ENCODE data around the gene CHD3. TPM values are rescaled to one million over a fixed set of nuclear protein-coding genes. Genes with fewer than 3 reads are reported as not detected.

CHD3 gene
- total and polyA plus RNA-seq, 2 of the 13 experiments (the other 11 are each of a cell fraction or from before 2014, with no cell fraction given), result 2.7 to 3.7 TPM

DNA sequence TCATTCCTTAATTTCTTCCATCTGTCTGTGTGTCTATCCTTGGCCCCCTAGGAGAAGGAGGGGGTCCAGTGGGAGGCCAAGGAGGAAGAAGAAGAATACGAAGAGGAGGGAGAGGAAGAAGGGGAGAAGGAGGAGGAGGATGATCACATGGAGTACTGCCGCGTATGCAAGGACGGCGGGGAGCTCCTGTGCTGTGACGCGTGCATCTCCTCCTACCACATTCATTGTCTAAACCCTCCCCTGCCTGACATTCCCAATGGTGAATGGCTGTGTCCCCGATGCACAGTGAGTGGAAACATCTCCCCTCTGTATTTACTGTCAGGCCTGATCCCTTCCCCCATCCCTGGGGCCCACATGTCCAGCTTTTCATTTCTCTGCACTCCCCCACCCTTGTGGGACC, 6.3 kb downstream of the CHD3 start (continued):
- TF ChIP-seq MTF2 (CRISPR knock-in tag; IDR thresholded peaks at IDR 0.05; ENCODE audit: borderline replicate concordance) (no peak), ZNF382 (CRISPR knock-in tag; IDR thresholded peaks at IDR 0.05; ENCODE audit: borderline replicate concordance) (no peak), HNRNPLL (IDR thresholded peaks at IDR 0.05; ENCODE audit: low read depth, low read length, poor library complexity, severe bottlenecking) (no peak), ZKSCAN8 (CRISPR knock-in tag; IDR thresholded peaks at IDR 0.05; ENCODE audit: borderline replicate concordance) (no peak)
- TF ChIP-seq, protein P1, sequence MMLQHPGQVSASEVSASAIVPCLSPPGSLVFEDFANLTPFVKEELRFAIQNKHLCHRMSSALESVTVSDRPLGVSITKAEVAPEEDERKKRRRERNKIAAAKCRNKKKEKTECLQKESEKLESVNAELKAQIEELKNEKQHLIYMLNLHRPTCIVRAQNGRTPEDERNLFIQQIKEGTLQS (CRISPR knock-in tag; IDR thresholded peaks at IDR 0.05), result no peak

DNA sequence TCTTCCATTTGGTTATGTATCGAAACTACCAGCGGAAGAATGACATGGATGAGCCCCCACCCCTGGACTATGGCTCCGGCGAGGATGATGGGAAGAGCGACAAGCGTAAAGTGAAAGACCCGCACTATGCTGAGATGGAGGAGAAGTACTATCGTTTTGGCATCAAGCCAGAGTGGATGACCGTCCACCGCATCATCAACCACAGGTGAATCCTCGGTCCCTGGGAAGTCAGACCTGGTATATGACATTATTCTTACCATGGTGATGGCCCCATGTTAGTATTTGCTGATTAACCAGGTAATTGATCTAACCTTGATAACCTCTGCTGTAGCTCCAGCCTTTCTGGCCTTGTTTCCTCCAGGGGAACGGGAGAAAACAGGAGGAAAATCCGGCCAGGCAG, 8.5 kb downstream of the CHD3 start:
- Histone ChIP-seq H4K20me1 (ENCODE audit: insufficient read depth, low read length) (no peaks in the 10 kb centered on the region), H3K4me3 (replicated peaks in 1 of 3; ENCODE audit: insufficient read depth in 1 of 3, low read depth in 2 of 3, low read length in 3 of 3) (no peak overlapping the region), H3K27ac (ENCODE audit: extremely low read length, insufficient read depth, low read length) (no peak overlapping the region), H3K9me3 (ENCODE audit: low read length) (no peaks in the 10 kb centered on the region), H3K4me1 (ENCODE audit: insufficient read depth, low read length) (peaks cover 15% of the 10 kb centered on the region), H2AFZ (ENCODE audit: low read length) (no peak overlapping the region), H3K27me3 (ENCODE audit: control insufficient read depth in 1 of 2, insufficient read depth in 2 of 2, low read length in 2 of 2) (no peaks in the 10 kb centered on the region), H3K9ac (ENCODE audit: insufficient read depth, low read depth, low read length) (no peak overlapping the region), H3K36me3 (replicated peaks in 1 of 2; ENCODE audit: control insufficient read depth in 1 of 2, insufficient read depth in 2 of 2, low read length in 2 of 2) (peaks cover 0 to 2% of the 10 kb centered on the region in 2 experiments; a peak in 1 of 5 replicates), H3K4me2 (ENCODE audit: low read depth, low read length) (no peak overlapping the region), H3K79me2 (ENCODE audit: insufficient read depth, low read length) (no peaks in the 10 kb centered on the region)
- intact Hi-C loops (cut with micrococcal nuclease; ENCODE audit: unreplicated experiment), result loop anchor here (1.0 kb wide), 1 partner anchor 34 kb away; no protein-coding TSS in a partner anchor
- no peak for DNase-seq (ENCODE audit: low spot score)
- FAIRE-seq, result no peak
- no peak for ATAC-seq
- ChIA-PET POLR2A (no interaction called here), CTCF (ENCODE audit: low intra/inter-chr PET ratio, low total read pairs) (interaction anchor here (1.1 to 2.1 kb wide), 6 partner anchors 35 to 154 kb away, joined by 3 to 39 read pairs (median 7); partner anchors contain the start of genes CYB5D1 and NAA38)
- BruUV-seq (replicated peaks), result no TSS peak
- in situ Hi-C loops (cut with HindIII; ENCODE audit: extremely low pct_ligation_motif_present, low pct_unique_long_range_greater_than_20kb), result loop anchor here (5.0 kb wide), 2 partner anchors 40 to 75 kb away; partner anchors contain the start of genes CYB5D1, NAA38 and TMEM88
- WGBS (ENCODE audit: low lambda C conversion rate), result 87% methylated on average over 13 of the region's 13 CpGs
- TF ChIP-seq YY1 (IDR thresholded peaks at IDR 0.05; ENCODE audit: insufficient read depth, insufficient replicate concordance, low read depth, low read length) (no peak), AKAP8 (CRISPR knock-in tag; IDR thresholded peaks at IDR 0.05) (no peak), ZNF260 (CRISPR knock-in tag; IDR thresholded peaks at IDR 0.05; ENCODE audit: borderline replicate concordance, low read depth) (no peak), ZBTB42 (CRISPR knock-in tag; IDR thresholded peaks at IDR 0.05) (no peak), ZNF780A (CRISPR knock-in tag; IDR thresholded peaks at IDR 0.05) (no peak), RFXANK (CRISPR knock-in tag; IDR thresholded peaks at IDR 0.05) (no peak), ZNF7 (CRISPR knock-in tag; IDR thresholded peaks at IDR 0.05) (no peak), ZNF615 (CRISPR knock-in tag; IDR thresholded peaks at IDR 0.05; ENCODE audit: borderline replicate concordance) (no peak)
- TF ChIP-seq, protein P2, sequence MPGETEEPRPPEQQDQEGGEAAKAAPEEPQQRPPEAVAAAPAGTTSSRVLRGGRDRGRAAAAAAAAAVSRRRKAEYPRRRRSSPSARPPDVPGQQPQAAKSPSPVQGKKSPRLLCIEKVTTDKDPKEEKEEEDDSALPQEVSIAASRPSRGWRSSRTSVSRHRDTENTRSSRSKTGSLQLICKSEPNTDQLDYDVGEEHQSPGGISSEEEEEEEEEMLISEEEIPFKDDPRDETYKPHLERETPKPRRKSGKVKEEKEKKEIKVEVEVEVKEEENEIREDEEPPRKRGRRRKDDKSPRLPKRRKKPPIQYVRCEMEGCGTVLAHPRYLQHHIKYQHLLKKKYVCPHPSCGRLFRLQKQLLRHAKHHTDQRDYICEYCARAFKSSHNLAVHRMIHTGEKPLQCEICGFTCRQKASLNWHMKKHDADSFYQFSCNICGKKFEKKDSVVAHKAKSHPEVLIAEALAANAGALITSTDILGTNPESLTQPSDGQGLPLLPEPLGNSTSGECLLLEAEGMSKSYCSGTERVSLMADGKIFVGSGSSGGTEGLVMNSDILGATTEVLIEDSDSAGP (CRISPR knock-in tag; IDR thresholded peaks at IDR 0.05; ENCODE audit: borderline replicate concordance), result no peak
